Uterus (tissue), 2 donors: ENCODE data around the gene PLA2G4E.

Experiments used
- POLR2A ChIP-seq, 2 donors: fragments of 450-650 bp; IDR thresholded peaks; one replicate each; pipeline ENCODE4 v1.6.1; 2016; ENCODE audit warnings: antibody characterized with exemption in 2 of 2, mild to moderate bottlenecking in 1 of 2, moderate library complexity in 1 of 2
- TF ChIP-seq, protein P1 (sequence below), 4 experiments: fragments of 200-600 bp in 2 of 4; fragments of 450-650 bp in 2 of 4; sonication (generic) in 2 of 4; IDR thresholded peaks; one replicate each; pipeline ENCODE4 v1.5.1; 2016 to 2019; ENCODE audit warnings: antibody characterized with exemption in 4 of 4, mild to moderate bottlenecking in 2 of 4, moderate library complexity in 1 of 4

DNA sequence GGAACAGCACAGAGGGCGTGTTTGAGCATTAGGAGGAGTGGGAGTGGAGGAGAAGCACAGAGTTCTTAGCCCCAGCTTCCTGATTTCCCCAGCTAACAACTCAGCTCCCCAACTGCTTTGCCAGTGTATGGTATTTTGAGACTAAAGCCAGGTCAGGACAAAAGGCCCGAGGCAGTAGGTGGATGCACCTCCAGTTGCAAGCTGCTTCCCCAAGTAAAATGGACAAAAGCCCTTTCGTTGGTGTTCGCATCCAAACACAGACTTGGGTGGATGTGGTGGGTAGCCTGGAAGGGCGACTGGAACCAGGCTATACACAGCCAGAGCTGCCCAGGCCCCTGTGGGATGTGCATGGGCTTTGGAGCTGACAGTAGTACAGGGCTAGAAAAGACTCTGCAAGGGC is 36.2 kb downstream of the PLA2G4E start:
- TF ChIP-seq, protein P1, sequence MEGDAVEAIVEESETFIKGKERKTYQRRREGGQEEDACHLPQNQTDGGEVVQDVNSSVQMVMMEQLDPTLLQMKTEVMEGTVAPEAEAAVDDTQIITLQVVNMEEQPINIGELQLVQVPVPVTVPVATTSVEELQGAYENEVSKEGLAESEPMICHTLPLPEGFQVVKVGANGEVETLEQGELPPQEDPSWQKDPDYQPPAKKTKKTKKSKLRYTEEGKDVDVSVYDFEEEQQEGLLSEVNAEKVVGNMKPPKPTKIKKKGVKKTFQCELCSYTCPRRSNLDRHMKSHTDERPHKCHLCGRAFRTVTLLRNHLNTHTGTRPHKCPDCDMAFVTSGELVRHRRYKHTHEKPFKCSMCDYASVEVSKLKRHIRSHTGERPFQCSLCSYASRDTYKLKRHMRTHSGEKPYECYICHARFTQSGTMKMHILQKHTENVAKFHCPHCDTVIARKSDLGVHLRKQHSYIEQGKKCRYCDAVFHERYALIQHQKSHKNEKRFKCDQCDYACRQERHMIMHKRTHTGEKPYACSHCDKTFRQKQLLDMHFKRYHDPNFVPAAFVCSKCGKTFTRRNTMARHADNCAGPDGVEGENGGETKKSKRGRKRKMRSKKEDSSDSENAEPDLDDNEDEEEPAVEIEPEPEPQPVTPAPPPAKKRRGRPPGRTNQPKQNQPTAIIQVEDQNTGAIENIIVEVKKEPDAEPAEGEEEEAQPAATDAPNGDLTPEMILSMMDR (IDR thresholded peaks at IDR 0.05): no peak
- no peak for TF ChIP-seq POLR2A (IDR thresholded peaks at IDR 0.05)
